ENCODE results near the gene CNOT11. TPM values are rescaled to one million over a fixed set of nuclear protein-coding genes. Genes with fewer than 3 reads are reported as not detected.
A peak's percentile ranks its signal among the peaks of the same experiment; 100 is the strongest.

CNOT11 gene
- total RNA-seq, 4 donors from 2014 or later, result 26.1 to 32.1 (median 28.7) TPM

GRCh38 chr2:101223814-101224231, 28.9 kb upstream of the CNOT11 start:
- no peak for DNase-seq (ENCODE audit: low spot score in 2 of 2)
- TF ChIP-seq CTCF (IDR thresholded peaks at IDR 0.05) (no peak), POLR2A (IDR thresholded peaks at IDR 0.05) (no peak)
- intact Hi-C loops (cut with DNase I; ENCODE audit: low total_unique reads), result no loop called here
- H3K4me3 ChIP-seq (ENCODE audit: low read depth, poor library complexity, severe bottlenecking), result no peak overlapping the region
- 59 to 60% methylated on average over 7 of the region's 7 CpGs for WGBS, 2 donors

- 89 to 96% methylated on average over 2 of the region's 2 CpGs for WGBS, 2 donors
- DNase-seq (ENCODE audit: low spot score in 2 of 2), result peak in 1 of 2 donors; percentile 12
- TF ChIP-seq CTCF (IDR thresholded peaks at IDR 0.05) (no peak), POLR2A (IDR thresholded peaks at IDR 0.05) (no peak)
- intact Hi-C loops (cut with DNase I; ENCODE audit: low total_unique reads), result no loop called here
- H3K4me3 ChIP-seq (ENCODE audit: low read depth, poor library complexity, severe bottlenecking), result no peak overlapping the region
Measured at GRCh38 chr2:101230541-101231001, 22.1 kb upstream of the CNOT11 start.

GRCh38 chr2:101231240-101231639, 21.4 kb upstream of the CNOT11 start:
- intact Hi-C loops (cut with DNase I; ENCODE audit: low total_unique reads), result no loop called here
- H3K4me3 ChIP-seq (ENCODE audit: low read depth, poor library complexity, severe bottlenecking), result no peak overlapping the region
- no peak for DNase-seq (ENCODE audit: low spot score in 2 of 2)
- 89 to 94% methylated on average over 1 of the region's 1 CpG for WGBS, 2 donors
- TF ChIP-seq POLR2A (IDR thresholded peaks at IDR 0.05) (no peak), CTCF (IDR thresholded peaks at IDR 0.05) (no peak)

- intact Hi-C loops (cut with DNase I; ENCODE audit: low total_unique reads), result no loop called here
Measured at GRCh38 chr2:101231937-101232730, 20.6 kb upstream of the CNOT11 start.

GRCh38 chr2:101232770-101233169, 19.9 kb upstream of the CNOT11 start:
- peak in 1 of 2 donors; percentile 5 for DNase-seq (ENCODE audit: low spot score in 2 of 2)
- TF ChIP-seq CTCF (IDR thresholded peaks at IDR 0.05) (no peak), POLR2A (IDR thresholded peaks at IDR 0.05) (no peak)
- intact Hi-C loops (cut with DNase I; ENCODE audit: low total_unique reads), result no loop called here
- WGBS, 2 donors, result 94% methylated on average over 6 of the region's 6 CpGs
- no peak overlapping the region for H3K4me3 ChIP-seq (ENCODE audit: low read depth, poor library complexity, severe bottlenecking)

More at GRCh38 chr2:101231937-101232730, 20.6 kb upstream of the CNOT11 start:
- DNase-seq (ENCODE audit: low spot score in 2 of 2), result peak in 1 of 2 donors; percentile 12
- WGBS, 2 donors, result 86 to 90% methylated on average over 6 of the region's 6 CpGs
- TF ChIP-seq CTCF (IDR thresholded peaks at IDR 0.05), result no peak
- H3K4me3 ChIP-seq (ENCODE audit: low read depth, poor library complexity, severe bottlenecking), result no peak overlapping the region
